Uterus (tissue), 2 donors: ENCODE measurements around the gene RBM38.

Experiments used
- CTCF ChIP-seq, 4 experiments: fragments of 200-600 bp in 2 of 4; fragments of 450-650 bp in 2 of 4; sonication (generic) in 2 of 4; IDR thresholded peaks; one replicate each; pipeline ENCODE4 v1.5.1; 2016 to 2019; ENCODE audit warnings: antibody characterized with exemption in 4 of 4, mild to moderate bottlenecking in 2 of 4, moderate library complexity in 1 of 4
- POLR2A ChIP-seq, 2 donors: fragments of 450-650 bp; IDR thresholded peaks; one replicate each; pipeline ENCODE4 v1.6.1; 2016; ENCODE audit warnings: antibody characterized with exemption in 2 of 2, mild to moderate bottlenecking in 1 of 2, moderate library complexity in 1 of 2

DNA sequence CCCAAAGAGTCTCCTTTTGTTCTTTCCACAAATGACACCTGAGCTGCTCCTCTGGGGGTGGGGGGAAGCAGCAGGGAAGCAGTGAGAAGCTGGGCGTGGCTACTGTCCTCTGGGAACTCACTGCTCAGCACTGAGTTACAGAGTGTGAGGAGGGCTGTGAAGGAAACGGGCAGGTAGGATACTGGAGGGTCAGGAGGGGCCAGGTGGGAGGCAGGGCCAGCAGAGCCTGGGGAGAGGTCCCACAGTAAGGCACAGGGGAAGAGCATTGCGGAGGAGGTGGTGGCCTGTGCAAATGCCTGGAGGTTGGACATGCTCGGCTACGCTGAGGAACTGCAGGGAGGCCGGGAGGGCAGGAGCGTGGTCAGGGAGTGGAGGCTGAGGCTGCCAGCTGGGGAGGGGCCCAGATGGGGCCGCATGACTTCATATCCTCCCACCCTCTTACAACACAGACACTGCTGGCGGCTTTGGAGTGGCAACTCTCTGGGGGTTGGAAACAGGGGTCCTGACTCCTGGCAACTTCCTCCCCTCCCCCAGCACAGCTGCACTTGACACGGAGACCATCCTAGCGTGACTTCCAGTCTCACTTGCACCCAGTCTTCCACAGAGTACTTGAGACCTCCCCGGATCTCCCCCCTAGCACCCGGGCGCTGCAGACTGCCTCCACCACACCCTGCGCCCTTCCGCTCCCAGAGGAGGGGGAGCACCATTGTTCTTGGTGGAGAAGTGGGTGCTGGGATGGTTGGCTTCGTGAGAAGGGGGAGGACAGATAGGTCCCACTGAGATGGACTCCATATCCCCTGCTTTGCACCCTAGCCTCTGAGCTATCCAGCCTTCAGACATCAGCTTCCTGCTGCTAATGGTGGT lies 34.2 kb downstream of the RBM38 start:
- TF ChIP-seq CTCF (IDR thresholded peaks at IDR 0.05) (no peak), POLR2A (IDR thresholded peaks at IDR 0.05) (no peak)
